CD4-positive, alpha-beta T cell treated with Interleukin-12 subunit alpha and Interleukin-12 subunit beta, for 1 hour (primary cell): ENCODE data around the gene RRAGC.
"Not testable (repeated sequence)": the region's sequence is repeated elsewhere in the genome, so short reads cannot be mapped to it uniquely, and the experiment has no call there.

Source experiments
- DNase-seq: peaks from one replicate; pipeline ENCODE4 v3.0.0-alpha.2; 2020

Gene RRAGC

DNA sequence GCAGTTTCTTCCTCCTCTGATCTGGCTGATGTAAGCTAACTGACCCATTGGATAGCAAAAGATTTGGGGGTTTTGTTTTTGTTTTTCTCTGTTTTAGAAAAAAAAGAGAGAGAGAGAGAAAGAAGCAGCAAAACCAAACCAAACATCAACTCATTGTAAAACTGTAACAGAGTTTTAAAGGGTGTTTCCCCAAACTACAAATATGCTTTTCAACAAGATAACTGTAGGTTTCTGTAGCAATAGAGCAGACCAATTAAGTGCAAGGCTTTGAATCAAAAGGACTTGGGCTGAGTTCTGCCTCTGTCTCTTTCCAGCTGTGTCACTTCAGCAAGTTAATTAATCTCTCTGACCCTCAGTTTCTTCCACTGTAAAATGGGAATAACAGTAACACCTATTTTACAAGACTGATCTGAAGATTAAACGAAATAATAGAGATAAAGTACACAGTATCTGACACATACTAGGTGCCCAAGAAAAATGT lies 44.5 kb downstream of the RRAGC start:
- no peak for DNase-seq

DNA sequence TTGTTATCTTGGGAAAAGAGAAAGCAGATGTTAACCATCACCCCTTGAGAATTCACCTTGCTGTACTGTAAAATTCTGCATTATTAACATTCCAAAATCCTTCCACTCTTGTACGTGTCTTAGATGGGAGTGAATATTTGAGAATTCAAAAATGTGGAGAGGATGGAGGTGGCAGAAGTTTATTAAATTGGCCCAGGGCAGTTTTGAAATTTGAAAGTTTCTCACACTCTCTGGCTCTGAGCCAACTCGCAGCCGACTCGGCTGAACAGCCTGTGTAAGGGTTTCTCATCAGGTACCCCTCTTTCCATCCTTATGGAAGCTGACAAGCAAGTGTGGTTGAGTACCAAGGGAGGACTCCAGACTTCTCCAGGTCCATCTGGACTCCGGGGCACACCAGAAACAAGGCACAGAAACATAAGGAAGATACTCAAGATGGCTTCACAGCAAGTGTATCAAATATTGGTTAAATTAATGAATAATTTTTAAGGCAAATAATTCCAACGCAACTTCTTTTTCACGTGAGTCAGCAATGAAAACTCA lies 45.1 kb downstream of the RRAGC start:
- no peak for DNase-seq

DNA sequence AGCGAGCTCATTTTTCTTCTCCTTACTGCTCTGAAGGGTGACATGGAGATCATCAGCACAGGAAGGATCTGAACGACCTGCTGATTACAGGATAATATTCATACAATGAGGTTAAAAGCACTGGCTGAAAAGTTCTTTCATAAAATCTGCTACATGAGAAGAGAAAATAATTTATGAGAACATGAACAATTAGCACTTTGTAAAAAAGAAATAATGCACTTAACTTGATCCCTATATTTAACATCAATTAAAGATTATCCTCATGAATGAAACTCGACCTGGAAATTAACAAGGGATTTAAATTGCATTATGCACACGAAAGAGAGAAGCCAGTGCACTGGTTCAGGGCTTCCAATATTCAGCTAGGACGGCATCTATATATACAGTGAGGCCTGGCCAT lies 46.6 kb downstream of the RRAGC start:
- no peak for DNase-seq

DNA sequence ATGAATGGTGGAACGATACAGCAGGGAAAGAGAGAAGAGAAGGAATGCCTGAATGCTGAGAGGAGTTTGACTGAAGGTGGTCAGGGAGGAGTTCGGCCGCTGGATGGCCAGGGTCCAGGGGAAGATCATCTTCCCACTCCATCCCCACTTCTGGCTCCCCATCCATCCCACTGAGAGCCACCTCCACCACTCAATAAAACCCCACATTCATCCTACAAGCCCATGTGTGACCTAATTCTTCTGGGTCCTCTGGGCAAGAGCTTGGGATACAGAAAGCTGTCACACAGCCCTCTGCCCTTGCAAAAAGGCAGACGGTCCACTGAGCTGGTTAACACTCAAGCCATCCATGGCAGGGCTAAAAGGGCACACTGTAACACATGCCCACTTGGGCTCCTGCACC lies 48.1 kb downstream of the RRAGC start:
- not testable (repeated sequence) for DNase-seq

DNA sequence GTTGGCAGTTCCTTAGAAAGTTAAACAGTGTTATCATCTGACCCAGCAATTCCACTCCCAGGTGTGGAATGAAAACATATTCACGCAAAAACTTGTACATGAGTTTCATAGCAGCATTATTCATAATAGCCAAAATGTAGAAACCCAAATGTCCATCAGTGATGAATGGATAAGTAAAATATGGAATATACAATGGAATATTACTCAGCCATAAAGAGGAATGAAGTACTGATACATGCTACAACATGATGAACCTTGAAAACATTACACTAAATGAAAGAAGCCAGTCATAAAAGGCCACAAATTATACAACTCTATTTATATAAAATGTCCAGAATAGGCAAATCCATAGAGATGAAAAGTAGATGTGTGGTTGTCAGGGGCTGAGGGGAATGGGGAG lies 53.5 kb downstream of the RRAGC start:
- no peak for DNase-seq

DNA sequence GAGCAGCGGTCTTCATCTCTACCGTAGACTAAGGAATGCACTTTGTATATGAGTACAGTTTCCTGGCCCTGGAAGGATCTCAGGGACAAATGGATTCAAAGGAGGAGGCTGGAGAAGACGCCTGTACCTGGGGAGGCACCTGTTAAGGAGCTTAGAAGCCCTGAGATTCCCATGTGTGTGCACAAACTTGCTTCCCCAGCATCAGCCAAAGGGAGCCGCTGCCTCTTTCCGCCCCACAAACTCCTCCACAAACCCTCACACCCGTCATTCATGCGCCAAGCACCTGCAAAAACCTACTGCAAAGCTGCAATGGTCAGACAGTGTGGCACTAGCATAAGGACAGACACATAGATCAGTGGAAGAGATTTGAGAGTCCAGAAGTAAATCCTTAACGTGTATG lies 54.5 kb downstream of the RRAGC start:
- DNase-seq: no peak

DNA sequence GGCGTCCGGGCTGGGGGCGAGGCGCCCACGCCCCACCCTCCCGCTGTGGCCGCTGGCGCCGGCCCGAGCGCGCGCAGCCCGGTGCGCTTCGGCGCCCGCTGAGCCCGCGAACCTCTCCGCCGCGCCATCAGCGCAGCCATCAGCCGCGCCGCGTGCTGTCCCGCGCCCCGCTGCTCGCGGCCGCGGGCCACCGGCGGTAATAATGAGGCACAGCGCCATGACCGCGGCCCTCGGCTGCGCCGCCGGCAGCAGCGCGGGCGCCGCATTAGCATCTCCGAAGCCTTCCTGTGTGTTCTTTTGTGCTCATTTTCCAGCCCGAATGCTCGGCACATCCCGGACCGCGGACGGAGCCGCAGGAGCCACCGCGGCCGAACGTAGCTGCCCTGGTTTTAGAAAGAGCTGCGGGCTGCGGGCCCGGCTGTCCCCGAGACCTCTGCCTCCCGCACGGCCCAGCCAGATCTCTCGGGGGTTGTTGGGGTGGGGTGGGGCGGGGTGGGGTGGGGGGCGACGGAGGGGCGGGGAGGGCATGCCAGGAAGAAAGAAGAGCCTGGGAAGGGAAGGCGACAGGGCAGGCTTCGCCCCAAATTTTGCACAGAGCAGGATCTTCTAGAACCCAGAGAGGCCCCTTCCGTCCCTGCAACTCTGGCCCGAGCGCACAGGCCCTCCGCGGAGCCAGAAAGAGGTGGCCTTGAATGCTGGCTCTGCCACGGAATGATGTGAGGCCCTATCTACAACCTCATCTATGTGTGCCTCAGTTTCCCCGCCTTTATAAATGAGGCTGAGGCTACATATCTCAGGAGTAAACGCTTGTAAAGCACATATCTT lies 55.3 kb downstream of the RRAGC start:
- no peak for DNase-seq

DNA sequence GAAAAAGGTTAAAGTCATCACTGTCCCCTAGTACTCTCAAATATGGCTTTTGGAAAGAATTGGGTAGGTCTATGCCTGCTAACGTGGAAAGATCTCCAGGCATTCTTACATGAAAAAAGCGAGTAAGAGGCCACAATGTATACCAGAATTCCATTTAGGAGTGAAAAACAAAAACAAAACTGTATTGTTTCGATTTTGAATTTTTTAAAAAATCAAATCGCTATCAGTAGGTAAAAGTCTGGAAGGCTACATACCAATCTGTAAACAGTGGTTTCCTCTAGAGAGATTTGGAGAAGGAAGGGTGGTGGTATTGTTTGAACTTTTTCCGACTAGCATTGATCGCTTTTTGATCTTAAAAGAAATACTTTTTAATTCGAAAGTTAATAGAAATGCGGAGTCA lies 55.9 kb downstream of the RRAGC start:
- no peak for DNase-seq

DNA sequence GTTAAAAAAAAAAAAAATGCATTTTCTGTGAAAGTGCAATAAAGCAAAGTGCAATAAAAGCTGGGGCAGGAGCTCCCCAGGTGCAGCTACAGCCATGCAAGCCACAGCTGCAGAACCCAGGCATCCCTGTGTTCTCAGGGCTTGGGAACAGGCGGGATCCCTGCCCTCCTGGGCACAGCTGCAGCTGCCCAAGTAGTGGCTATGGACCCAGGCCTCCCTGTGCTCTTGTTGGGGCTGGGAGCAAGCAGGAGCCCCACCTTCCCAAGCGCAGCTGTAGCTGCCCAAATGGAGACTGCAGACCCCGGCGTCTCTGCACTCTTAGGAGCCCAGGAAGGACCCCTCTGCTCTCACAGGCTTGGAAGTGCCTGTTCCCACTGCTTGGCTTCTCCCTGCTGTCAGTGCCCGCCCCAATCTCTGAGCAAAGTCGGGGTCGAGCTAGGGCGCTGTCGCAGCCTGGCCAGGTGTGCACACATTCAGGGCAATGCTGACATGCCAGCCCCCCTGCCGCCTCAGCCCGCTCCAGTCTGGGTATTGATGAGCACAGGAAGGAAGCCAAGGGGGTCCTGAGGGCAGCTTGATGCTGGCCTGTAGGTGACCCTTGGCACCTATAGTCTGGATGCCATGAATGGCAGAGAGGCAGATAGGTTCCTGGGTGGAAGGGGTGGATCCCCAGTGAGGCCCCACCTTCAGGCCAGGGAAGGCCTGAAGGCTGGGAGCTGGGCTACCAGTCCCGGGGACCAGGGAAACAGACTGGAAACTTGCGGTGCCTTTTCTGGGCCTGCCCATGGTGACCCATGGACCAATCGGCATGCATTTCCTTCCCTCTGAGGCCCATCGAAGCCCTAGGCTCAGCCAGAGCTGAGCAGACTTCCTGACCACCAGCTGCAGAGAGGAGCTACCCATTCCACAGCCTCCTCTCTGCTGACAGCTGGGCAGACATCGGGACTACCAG lies 58.6 kb downstream of the RRAGC start:
- DNase-seq: no peak

DNA sequence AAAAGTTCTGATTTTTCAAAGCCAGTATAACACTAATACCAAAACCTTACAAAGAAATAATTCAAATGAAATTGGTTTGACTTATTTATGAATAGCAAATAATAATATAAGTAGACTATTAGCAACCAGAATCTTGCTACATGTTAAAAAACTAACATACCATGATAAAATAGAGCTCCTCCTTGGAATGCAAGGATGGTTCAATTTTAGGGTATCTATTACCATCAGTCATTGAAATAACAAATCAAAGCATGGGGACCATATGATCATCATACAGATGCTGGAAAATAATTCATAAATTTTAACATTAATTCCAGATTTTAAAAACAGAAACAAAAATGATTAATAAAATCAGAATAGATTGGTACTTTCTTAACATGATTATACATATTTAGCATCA lies 66.3 kb downstream of the RRAGC start:
- DNase-seq: no peak

DNA sequence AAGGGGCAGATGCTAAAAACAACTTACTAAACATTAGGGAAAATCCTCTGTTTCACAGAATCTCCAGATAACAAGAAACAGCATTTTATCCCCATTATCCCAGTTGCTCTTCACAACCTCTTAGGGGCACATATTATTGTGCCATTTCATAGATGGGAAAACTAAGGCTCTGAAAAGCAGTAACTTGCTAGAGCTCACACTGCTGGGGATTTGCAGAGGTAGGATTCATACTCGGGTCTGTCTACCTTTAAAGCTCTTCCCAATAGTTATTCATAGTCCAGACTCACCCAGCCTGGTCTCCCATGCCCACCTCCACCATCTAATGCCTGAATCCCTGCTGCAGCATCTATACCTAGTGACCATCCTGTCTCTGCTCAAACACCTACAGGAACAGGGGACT lies 67.7 kb downstream of the RRAGC start:
- DNase-seq: no peak

DNA sequence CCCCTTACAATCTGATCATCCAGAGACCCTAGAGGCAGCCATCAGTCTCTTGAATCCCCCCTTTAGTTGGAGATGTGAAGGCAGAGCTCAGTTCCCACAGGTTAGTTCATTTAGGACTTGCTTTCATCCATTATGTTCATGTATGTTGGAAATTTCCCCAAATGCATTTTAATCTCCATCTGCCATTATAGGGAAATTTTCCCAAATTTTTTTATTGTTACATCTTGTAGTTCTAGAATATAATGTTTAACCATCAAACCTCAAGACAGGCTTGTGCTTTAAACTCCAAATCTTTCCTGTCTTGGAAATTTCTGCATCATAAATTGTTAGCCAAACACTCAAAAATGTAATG lies 68.4 kb downstream of the RRAGC start:
- no peak for DNase-seq

DNA sequence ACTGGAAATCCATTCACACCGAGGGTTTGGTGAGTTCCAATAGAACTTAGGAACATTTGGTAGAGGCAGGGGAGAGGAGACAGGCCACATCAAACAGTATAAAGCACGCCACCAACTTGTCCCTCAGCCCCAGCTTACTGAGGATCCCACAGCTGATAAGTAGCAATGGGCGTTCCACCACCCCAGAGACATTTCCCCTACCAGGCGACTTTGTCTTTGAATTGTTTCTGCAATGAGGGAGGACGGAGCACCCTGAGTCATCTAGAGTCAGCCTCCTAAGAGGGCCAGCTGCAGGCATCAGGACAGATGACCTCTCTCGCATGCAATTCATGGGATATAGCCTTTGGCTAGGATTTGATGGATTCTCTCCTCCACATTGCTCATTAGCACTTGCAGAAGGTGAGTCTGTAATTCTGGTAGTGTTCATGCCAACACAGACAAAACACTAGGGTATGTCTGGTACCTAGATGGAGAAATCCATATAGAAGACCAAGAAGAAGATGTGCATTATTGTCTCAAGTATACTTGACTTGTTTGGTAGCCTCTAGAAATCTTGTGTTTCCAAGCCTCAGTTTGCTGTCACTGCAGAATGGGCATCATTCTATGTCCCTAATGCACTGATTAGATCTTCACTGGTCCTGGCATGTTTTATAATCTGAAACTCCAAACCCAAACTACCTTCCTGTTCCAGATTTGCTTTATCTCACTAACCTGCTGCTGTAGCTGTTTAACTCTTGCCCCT lies 69.0 kb downstream of the RRAGC start:
- DNase-seq: no peak

DNA sequence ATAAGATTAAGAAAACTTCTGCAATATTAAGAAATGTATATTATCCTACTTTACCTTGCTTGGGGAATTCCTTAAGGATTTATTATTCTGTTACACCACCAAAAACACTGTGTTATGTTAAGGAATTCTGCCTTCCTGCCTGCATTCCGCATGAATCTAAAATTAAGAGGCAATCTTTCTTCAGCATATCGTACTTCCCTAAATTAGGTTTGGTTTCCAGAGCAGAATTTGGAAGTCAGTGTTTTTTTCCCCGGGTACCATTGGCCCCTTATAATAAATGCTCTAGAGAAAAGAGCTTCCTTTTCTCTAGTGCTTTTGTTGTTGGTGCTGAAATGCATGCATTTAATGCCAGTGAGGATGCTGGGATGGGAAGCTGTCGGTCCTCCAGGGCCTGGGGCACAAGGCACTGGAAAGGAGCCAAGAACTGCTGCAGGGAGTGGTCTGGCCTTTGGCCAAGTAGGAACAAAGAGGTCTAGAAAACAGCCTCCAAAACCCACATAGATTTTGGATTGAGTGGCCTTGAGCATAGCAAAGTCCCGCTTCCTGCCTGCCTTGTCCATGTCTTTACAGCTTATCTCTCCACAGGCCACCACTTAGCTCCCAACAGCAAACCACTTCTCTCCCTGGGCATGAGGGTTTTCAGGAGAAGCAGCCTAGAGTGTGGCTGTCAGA lies 69.9 kb downstream of the RRAGC start:
- DNase-seq: no peak

DNA sequence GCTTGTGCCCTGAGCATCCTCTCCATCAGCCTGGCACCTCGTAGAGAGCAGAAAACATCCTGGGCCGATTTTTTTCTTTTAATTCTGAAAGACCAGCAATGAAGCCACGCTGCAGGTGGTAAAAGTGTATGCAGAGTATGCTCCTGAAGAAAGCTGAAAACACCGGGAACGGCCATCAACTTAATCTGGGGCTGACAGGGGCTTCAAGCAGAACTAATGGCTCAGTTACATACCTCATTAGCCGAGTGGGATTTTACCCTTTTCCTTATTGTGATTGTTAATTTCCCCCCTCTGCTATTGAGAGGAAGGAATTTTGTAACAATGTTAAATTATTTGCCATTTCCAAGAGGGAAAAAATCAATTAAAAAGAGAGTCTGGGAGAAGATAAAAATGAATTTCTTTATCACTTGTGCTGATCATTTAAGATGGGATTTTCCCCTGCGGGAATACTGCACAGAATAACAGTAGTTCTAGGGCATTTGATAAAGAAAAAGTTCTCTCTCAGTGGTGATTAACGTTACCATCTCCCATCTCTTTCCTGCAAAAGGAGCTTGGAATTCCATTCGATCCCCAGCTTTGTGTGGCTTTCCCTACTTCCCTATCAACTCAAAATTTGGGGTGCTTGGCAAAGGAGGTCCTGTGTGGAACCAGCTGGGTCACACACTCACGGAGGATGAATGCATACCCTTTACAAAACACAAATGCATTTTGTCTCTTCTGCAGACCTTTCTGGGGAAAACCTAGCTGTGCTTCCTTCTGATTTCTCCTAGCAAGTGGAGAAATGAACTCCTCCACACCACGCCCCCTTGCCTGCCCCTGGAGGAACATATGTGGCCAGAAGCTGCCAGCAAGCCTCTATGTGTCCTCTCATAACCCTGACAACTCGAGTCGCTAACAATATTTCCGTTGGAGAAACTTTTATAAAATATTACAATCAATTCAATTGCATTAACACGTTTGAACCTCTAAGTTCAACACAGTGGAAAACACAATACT lies 70.9 kb downstream of the RRAGC start:
- DNase-seq: no peak
